Mucosa of gallbladder (tissue), 1 donor: ENCODE results near the gene UBE2G2. TPM values are rescaled to one million over a fixed set of nuclear protein-coding genes. Genes with fewer than 3 reads are reported as not detected.

Source experiments
- DNase-seq: peaks from one replicate; pipeline ENCODE4 v3.0.0-alpha.2; 2020; ENCODE audit warnings: low spot score
- total RNA-seq: library from RNA; stranded (reverse); gene quantifications from one replicate; pipeline ENCODE4 v1.2.1, GENCODE V29; 2021
- donor health status: DM: no; HTN: no; CAD: no.

The UBE2G2 gene
- total RNA-seq, 1 donor from 2014 or later = 74.4 TPM

DNA sequence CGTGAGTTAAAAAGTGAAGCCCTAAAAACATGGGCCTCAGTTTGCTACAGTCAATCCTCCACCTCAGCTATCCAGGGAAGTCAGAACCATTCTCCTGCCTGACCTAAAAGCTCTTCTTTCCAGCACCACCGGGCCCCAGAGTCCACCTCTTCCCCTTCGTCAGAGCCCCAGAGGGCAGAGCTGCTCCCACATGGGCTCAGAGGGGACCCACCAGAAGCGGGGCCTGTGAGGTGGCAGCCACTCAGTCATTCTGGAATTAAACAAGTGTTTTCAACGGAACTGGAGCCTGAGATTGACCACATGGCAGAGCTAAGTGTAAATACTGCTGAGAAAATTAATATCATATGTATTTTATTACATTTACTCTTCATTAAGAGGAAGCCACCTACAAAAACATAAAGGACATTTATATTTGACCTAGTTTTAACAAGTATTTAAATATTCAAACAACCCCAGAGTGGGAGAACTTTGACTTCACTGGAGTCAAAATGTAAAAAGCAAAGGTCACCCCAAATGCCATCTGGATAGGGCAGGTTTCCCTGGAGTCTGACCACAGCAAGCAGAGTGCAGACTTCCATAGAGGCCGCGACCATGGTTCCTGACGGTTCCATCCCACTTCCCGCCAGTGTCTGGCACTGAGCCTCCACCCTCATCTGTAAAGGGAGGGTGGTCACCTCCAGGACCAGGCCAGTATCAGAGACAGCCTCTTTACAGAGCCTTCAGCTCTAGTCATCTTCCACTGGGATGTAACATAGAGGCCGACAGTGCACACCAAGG is 14.4 kb upstream of the UBE2G2 start:
- DNase-seq = no peak

DNA sequence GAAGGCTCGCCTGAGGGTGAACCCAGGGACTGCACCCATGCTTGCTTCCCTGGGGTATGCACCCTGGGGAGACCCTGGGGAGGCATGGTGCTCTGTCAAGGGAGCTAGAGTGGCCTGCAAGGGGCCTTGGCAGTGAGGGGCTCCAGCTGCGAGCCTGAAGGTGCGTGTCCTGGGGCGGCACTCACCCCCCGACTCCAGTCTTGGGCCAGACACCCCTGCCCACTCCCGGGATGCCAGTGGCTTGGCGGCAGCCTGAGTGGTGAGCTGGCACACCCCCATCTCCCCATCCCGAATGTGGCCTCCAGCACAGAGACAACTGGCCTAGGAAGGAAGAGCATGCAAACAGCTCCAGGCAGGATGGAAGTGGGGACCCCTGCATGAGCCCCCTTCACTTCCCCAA is 13.6 kb upstream of the UBE2G2 start:
- no peak for DNase-seq

DNA sequence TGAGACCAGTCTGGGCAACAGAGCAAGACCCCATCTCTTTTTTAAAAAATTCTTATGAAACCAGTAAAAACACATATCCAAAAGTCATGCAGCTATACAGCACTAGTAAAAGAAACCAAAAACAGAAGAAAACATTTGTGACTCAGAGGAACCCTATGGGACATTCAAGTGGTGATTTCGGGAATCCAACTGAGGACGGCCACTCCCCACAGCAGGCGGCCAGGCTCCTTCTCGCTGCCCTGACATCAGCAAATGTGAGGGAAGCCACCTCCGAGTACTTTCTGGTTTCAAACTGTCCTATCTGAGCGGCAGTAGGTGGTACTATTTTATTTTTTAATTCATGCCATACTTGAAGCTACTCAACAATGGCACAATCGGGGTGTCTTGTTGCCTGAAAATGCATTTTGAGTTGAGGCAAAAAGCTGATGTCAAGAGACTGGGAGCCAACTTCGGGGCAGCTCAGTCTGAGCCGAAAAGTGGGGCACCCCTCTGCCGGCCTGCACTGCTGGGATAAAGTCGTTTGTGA is 12.9 kb upstream of the UBE2G2 start:
- DNase-seq = no peak

DNA sequence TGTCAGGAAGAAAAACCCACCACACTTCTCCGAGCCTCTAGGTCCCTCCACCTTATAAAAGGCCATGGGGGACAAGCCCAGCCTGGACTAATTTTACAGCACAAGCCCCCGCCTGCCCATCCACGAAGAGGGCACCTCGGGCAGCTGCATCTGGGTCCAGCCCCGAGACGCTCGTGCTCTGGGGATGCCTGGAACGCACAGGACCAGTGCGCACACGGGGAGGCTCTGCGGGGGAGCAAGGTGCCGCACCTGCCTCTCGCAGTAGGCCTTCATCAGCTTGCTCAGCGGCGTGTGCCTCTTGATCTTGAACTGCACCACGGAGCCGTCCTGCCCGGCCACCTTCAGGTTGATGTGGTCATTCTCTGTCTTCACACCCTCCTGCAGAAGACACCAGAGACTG is 12.1 kb upstream of the UBE2G2 start:
- no peak for DNase-seq

DNA sequence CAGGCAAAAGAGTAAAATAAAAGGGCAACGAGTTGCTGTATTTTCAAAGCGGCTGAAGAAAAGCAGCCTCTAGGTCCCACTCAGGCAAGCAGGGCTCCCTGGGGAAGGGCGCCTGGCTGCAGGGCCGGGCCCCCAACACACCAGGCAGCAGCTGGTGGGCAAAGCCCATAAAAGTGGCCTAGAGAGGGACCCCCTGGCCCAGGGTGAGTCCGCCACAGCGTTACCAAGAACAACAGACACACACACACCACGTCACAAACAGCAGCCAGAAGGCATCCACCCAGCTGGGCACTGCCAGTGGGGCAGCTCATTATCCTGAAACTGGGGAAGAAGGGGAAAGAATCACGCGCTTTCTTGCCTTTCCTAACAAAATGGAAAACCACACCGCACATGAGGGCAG is 11.5 kb upstream of the UBE2G2 start:
- no peak for DNase-seq

DNA sequence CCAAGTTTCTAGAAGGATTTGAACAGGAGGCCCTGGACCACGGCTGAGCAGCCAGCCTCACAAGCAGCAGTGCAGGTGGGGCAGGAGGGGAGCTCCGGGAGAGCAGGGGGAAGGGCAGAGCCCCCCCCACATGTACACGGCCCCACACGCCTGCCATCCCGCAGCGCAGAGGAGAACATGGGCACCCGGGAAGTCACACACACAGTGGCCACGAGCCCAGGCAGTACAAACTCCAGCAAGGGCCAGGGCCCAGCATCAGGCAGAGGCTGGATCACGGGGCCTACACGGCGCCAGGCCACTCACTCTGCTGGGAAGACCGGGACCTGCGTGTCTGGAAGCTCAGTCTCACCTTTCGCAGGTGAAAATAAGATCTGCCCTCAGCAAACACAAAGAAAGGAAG is 11.0 kb upstream of the UBE2G2 start:
- DNase-seq = no peak

DNA sequence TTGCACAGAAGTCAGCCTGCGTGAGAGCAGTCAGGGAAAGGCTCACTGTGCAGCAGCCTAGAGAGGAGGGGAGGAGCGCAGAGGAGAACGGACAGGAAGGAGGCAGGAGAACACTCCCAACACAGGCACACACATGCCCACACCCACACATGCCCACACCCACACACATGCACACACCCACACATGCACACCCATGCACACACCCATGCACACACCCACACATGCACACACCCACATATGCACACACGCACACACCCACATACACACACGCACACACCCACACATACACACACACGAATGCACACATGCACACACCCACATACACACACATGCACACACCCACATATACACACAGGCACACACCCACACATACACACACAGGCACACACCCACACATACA is 9.2 kb upstream of the UBE2G2 start:
- no peak for DNase-seq

DNA sequence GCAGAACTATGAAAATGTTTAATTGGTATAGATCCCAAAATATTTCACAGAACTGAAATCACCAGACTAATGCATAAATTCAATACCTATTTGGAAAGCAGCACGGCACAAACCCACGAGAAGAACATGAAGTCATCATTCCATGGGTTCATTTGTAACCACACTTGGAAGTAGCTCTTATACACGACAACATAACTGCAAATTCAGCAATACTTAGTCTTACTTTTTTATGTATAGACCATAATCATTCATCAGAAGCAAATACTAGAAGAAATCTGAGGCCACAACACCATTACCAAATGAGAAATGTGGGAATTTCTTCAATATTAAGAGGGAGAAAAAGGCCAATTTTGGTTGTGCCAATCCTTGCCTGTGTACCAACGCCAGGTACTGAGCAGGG is 4.2 kb upstream of the UBE2G2 start:
- DNase-seq = no peak

DNA sequence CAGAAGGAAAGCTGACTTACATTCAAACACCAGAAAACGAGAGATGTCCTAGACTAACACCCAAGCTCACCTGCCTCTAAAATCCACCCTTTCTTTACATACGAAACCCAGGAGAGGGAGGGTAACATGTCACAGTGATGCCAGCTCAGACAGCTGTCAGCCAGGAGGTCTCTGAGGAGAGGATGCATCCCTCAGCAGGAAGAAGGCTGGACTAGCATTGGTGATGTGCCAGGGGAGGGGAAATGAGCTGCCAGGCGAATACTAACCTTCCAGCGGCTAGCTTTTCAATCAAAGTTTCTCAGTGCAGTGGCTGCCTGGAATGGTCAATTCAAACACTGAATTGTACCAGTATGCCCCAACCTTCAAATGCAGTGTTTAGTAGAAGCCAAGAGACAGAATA is 3.6 kb upstream of the UBE2G2 start:
- DNase-seq = no peak

DNA sequence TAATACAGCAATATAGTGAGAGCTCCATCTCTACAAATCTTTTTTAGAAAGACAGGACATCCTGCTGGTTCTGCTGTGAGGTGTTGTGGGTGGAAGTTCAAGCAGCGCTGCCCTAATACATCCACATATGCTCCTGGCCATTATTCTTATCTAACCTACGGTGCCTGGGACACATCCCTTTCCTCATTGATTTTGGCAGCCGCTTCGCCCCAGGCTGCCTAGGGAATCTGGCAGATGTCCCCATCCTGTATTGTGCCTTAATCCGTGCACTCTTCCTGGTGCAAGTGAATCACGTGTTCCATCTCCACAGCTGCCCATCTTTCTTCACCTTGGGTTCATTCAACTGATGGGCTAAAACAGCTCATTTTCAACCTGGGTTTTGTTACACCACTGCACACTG is 3.1 kb upstream of the UBE2G2 start:
- DNase-seq = peak; percentile 78

DNA sequence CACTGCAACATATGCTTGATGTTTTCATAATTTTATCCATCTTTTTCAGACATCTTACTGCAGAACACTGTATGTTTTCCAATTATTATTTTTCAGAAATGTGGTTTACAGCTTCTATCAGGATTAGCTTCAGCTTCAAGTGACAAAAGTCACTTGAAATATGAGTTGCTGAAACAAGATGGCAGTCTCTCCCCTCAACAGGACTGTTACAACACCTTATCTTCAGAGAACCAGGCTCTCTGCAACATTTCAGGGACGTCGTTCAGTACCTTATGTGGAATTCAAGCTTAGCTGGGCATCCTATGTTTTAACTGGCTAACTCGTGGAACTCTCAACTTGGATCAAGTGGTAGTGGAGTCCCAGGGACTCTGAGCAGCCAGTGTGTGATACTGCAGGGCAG is 2.0 kb upstream of the UBE2G2 start:
- DNase-seq = no peak

DNA sequence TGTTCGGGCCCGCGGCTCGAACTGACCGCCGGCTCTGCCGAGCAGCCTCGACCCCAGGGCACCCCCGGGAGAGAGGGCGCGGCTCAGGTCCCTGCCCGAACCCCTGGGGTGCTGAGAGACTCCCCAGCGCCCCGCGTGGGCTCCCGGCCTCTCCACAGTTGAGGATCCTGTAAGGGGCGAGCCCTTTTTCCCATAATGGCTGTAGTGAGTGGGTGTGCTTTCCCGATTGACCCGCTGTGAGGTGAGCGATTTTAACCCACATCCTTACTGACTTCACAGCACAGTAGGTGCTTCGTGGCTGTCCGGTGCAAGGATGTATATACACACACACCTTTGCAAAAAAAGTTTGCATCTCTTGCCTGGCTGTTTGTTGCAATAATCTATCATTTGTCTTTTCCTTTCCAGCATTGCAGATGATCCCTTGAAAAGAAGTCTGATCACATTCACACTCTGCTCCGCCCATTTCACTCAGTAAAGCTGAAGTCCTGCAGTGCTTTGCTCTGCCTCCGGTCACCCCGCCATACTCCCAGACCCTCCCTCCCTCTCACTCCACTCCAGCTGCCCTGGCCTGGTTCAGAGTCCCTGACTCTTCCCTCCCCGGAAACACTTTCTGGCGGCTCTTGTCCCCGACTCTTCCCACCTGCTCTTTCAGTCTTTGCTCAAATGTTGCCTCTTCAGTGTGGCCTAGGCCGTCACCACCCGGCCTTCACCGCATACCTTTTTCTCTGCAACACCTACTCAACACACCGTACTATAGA is 955 bp upstream of the UBE2G2 start:
- no peak for DNase-seq

DNA sequence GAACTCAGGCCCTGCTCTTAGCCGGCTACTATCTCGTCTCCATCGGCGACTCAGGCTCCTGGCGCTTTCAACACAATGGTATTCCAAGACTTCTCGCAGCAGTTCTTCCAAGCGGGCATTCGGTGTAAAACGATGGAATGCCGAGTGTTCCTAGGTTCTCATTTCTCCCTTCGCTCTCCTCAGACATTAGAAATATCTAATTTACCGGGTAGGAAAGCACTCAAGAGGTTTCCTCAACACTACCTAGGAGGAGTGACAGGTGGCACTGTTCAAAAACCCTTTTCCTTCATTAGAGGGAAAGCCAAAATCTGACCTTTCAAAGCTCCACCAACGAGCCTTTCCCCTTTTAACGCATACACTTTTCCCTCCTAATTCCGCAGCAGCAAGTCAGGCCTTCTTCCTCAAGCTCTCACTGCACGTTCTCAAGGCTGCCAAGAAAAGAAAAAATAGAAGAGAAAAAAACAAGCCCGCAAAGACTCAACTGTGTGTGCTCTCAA is 601 bp downstream of the UBE2G2 start:
- no peak for DNase-seq

DNA sequence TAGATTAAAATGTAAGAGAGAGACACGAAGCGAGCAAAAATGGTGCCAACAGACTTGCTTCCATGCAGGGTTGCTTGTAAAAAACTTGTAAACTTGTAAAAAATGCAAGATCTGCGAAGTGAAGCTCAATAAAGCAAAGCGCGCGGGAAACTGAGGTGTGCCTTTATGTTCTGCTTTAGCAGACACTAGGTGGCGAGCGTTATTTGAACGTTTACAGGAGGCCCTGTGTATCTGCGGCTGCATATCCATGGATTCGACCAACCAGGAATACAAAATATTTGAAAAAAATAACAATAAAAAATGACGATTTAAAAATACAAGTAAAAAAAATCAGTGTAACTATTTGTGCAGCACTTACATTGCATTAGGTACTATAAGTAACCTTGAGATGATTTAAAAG is 1.5 kb downstream of the UBE2G2 start:
- DNase-seq = peak; percentile 31

DNA sequence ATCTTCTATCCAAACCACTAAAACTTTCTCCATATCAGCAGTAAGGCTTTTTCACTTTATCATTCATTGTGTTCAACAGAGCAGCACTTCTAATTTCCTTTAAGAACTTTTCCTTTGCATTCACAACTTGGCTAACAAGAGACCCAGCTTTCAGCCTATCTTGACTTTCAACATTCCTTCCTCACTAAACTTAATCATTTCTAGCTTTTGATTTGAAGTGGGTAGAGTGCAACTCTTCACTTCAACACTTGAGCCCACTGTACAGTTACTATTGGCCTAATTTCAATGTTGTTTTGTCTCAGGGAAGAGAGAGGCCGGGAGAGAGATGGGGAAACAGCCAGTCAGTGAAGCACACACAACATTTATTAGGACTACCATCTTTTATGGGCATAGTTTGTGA is 2.0 kb downstream of the UBE2G2 start:
- DNase-seq = no peak

DNA sequence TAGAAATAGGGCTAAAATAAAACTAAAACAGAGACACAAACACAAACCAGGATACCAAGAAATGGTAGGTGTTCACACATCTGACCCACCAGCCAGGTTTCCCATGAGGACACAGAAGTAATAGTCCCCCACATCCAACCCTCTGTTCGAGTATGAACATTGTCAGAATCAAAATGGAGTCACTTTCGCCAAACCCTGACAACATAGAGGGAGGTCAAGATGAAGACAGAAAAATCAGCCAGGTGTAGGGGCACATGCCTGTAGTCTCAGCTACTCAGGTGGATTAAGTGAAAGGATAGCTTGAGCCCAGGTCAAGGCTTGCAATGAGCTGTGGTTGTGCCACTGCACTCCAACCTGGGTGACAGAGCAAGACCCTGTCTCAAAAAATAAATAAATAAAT is 3.8 kb downstream of the UBE2G2 start:
- DNase-seq = no peak

DNA sequence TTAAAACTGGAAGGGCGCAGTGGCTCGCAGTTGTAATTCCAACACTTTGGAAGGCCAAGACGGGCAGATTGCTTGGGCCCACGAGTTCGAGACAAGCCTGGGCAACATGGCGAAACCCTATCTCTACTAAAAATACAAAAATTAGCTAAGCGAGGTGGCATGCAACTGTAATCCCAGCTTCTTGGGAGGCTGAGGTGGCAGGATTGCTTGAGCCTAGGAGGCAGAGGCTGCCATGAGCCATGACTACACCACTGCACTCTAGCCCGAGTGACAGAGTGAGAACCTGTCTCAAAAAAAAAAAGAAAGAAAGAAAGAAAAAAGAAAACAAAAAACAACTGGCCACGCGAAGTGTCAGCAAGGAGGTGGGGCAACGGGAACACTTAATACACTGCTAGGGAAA is 6.3 kb downstream of the UBE2G2 start:
- DNase-seq = no peak

DNA sequence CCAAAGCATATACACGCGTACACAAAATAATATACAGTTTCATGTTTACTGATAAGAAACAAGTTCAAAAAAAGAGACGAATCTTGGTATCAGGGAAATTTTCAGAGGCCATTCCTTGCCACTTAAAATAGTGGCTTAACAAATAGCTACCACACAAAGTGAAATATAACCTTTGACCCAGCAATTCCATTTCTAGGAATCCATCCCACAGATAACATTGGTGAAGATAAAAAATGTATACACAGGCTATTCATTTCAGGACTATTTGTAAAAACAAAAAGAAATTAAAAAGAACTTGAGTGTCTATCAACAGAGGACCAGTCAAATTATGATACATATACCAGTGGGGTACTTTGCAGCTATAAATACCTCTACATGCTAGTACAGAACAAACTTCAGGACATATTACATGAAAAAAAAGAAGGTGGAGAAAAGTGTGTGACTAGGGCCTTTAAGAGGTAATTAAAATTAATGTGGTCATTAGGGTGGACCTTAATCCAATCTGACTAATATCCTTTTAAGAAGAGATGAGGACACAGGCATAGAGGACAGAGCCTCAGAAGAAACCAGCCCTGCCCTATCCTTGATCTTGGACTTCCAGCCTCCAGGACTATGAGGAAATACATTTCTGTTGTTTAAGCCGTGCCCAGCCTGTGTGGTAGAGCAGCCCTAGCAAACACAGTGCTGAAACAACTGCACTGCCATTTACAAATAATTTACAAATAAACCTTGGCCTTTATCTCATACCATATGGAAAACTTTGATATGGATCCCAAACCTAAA is 7.8 kb downstream of the UBE2G2 start:
- no peak for DNase-seq

DNA sequence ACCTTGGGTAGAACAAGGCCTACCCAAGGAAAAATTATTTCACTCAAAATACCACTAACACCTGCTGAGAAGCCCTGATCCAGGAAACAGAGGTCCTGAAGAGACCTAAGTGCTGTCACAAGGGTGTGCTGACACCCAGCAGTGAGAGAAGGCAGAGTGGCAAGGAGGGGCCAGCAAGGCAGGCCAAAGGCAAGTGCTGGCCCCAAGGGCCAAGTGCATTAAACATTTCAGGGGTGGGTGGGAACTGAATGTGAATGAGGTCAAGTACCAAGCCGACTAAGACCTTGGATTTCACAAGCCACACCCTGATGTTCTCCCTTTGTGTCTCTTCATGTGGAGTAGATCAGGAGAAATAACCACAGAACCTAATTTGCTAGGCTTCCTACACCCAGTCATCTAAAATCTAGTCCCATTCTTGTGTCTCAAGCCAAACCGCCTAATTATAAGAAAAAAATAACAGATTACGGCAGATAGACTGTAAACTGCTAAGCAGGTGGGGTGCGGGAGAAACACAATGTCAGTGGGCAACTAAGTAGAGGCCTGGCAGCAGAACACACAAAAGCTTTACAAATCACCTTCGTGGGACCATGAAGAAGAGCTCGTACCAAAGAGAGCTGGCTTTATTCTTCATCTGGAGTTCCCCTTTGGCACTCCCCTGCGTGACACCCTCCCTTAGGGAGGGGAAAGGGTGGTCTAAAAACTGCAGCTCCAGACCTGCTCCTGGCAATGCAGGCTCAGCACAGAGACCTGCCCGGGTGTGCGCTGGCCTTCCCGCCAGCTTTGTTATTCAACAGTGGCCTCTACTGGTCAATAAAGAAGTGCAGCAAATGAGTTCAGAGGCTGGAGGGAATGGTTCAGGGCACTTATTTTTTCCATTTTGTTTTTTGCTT is 8.7 kb downstream of the UBE2G2 start:
- DNase-seq = peak; percentile 53

DNA sequence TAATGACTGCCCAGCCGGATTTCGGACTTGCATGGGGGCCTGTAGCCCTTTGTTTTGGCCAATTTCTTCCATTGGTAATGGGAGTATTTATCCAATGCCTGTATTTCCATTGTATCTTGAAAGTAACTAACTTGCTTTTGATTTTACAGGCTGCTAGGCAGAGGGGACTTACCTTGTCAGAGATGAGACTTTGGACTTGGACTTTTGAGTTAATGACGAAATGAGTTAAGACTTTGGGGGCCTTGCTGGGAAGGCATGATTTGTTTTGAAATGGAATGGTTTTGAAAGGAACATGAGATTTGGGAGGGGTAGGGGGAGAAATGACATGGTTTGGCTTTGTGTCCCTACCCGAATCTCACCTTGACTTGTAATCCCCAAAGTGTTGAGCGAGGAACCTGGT is 9.6 kb downstream of the UBE2G2 start:
- DNase-seq = no peak

DNA sequence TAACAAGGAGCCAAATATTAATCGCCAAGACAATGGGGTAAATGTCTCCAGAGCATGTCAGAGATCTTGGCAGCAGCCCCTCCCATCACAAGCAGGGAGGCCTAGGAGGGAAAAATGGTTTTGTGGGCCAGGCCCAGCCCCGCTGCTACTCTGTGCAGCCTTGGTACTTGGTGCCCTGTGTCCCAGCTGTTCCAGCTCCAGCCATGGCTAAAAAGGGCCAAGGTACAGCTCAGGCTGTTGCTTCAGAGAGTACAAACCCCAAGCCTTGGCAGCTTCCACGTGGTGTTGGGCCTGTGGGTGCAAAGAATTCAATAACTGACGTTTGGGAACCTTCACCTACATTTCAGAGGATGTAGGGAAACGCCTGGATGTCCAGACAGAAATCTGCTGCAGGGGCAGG is 10.4 kb downstream of the UBE2G2 start:
- no peak for DNase-seq
